Hematopoietic multipotent progenitor cell treated with erythropoietin and hydrocortisone succinate and interleukin-3 and kit ligand, for 4 days (in vitro differentiated cells): ENCODE measurements around the gene ARHGEF17.
A peak's percentile ranks its signal among the peaks of the same experiment; 100 is the strongest.

Source experiments
- DNase-seq: peaks from one replicate; pipeline ENCODE4 v3.0.0-alpha.2; 2015

Gene ARHGEF17

GRCh38 chr11:73396251-73396930, 88.3 kb downstream of the ARHGEF17 start:
- no peak for DNase-seq

- DNase-seq = no peak
These were observed 88.9 kb downstream of the ARHGEF17 start for GRCh38 chr11:73396985-73397384.

GRCh38 chr11:73397468-73398131, 89.5 kb downstream of the ARHGEF17 start:
- DNase-seq = no peak

DNA sequence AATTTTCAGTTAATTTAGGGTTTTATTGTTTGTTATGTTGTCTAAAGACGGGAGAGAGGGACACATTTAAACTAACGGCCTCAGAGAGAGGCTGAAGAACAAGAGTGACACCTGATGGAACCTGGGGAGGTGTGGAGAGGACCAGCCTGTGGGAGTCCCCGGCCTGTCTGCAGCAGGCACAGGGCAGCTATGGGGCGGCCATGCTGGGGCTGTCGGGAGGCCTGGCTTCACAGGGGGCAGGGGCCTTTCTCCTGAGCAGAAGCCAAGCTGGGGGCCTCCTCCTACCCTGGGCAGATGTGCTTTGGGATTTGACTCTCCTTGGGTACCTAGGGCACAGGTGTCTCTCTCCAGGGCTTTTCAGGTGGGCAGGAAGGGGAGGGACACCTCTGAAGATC, 90.1 kb downstream of the ARHGEF17 start:
- DNase-seq = no peak

DNA sequence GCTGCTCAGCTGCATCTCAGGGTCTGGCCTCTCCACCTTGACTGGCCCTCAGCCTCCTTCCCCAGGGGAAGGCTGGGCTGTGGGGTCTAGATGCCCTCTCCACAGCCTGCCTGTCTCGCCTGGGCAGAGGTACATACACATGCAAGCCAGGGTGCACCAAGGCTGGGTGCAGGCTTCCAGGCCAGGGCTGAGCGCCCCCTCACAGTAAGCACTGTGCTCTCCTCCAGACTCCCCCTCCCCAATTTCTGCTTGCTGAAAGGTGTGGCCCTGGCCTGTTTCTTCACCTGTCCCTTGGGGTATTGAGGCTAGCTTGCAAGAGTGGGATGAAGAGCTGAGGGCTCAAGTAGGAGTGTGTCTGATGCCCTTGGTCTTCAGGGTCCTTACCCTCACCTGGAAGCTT, 90.6 kb downstream of the ARHGEF17 start:
- DNase-seq = no peak

- no peak for DNase-seq
These were observed 91.1 kb downstream of the ARHGEF17 start for GRCh38 chr11:73399159-73399590.

- DNase-seq = peak; percentile 67
These were observed 91.6 kb downstream of the ARHGEF17 start for GRCh38 chr11:73399636-73400035.

- DNase-seq = no peak
These were observed 92.2 kb downstream of the ARHGEF17 start for GRCh38 chr11:73400293-73400692.

- DNase-seq = no peak
These were observed 93.3 kb downstream of the ARHGEF17 start for GRCh38 chr11:73401217-73401923.

DNA sequence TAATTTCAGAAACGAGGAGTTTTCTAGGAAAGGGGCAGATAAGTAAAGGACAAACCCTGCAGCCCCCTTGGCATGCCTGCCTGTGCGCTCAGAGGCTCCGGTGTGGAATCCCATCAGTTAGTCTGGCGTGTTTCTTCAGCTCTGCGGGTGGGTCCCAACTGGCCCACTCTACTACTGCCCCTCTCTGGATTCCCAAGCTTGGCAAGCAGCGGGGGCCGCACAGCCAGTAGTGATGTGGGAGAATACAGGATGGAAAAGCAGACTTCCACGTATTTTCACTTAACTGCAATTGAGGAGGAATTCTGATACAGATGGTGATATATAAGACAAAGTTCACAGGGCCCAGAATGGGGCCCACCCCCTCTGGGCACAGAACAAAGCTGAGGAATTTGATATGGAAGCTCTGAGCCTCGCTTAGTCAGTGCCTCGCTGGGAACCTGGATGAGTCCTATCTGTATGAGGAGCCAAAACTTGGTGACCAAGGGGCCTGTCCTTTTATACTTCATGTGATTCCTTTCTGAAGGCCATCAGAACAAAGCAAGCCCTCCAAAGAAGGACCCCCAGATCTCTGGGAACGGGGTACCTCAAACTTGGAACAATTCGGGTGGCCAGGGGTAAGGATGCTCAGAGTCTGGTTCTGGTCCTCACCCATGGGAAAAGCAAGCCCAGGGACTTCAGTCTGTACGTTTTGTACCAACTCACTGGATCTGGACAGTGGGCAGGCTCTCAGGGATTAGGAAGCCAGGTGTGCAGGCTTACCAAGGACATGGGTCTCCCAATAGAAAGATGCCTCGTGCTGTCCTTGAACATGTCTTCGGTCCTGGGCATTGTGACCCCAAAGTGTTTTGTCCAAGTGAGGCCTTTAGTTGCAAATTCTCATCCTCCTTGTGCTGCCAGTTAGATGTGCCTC, 94.1 kb downstream of the ARHGEF17 start:
- no peak for DNase-seq

DNA sequence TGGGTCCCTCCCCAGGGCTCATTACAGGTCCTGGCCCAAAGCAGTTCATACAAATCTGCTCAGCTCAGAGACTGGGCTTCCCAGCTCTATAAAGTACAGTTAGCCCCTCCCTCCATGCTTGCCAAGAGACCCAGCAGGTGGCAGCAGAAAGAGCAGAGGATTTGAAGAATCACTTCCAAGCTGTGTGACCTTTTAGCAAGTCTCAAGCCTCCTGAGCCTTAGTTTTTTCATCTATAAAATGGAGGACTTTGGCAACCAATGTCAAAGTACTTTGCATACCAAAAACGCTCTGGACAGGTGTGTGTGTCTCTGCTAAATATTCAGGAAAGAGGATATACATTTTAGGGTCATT, 94.7 kb downstream of the ARHGEF17 start:
- peak; percentile 73 for DNase-seq

- DNase-seq = no peak
These were observed 95.5 kb downstream of the ARHGEF17 start for GRCh38 chr11:73403541-73403940.

DNA sequence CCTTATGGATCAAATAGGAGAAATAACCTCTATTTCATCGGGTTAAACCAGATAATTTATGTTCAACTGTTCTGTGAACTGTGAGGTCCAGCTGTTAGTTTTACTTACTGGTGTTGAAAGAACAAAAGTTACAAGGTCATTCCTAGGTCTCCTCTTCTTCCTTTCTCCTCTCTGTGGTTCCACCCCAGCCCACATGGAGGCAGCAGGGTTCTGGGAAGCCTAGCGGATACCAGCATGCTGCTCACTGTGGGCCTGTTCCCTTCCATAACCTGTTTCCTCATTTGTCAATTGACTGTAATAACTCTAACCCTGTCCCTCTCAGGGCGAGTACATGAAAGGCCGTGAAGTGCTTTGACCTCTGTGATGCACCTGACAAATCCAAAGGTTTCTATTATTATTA, 96.0 kb downstream of the ARHGEF17 start:
- DNase-seq = peak; percentile 80

GRCh38 chr11:73404506-73405145, 96.5 kb downstream of the ARHGEF17 start:
- no peak for DNase-seq

GRCh38 chr11:73405146-73405510, 97.1 kb downstream of the ARHGEF17 start:
- DNase-seq = no peak

DNA sequence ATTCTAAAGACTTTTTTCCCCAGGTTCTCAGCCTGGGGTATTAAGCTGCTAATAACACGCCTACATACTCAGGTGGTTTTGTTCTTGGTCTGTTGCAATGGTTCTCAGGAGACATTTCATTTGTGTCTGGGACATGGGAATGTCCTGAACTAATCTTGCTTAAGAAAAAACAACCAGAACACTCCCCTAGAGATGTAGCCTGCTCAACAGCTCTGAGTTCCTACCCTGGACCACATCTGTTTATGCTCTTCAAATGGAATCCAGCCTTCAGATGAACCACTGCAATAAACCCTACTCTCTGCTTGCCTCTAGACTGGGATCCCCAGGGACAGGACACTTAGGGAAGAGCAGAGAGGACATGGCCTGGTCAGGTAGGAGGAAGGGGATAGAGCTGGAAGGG, 98.1 kb downstream of the ARHGEF17 start:
- no peak for DNase-seq

DNA sequence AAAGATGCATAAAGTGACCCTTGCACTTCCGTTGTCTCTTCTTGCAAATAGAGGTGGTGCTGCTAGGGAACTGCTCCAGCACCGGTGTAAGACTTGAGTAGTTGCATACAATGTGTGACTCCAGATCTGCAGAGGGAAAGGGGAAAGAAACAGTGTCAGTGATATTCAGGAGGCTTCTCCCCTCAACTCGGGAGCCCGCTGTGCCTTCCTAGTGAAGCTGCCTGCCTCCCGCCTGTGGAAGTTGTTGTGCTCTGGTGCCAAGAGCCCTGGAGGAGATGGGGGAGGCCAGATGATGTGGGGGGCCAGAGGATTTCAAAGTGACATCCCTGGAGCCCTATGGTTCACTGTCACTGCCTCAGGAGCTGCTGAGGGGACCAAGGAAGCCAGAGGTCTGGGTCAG, 98.5 kb downstream of the ARHGEF17 start:
- no peak for DNase-seq

DNA sequence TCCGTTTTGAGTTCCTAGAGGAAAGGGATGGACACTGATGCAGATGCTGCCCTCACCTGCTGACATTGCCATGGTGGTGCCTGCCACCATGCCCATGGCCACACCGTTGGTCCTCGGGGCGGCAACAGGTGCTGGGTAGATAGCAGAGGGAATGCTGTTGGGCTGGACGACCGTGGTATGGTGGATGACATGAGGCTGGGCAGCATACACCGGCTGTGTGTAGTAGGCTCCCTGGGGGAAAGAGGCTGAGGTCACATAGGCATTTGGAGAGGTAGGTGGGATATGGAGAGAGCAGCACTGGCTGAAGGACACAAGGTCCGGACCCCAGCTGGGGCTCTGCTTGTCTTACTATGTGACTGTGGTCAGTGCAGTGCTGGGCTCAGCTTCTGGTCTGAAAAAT, 101.4 kb downstream of the ARHGEF17 start:
- no peak for DNase-seq

- no peak for DNase-seq
These were observed 102.6 kb downstream of the ARHGEF17 start for GRCh38 chr11:73410627-73411026.

GRCh38 chr11:73411031-73411430, 103.0 kb downstream of the ARHGEF17 start:
- no peak for DNase-seq

- no peak for DNase-seq
These were observed 104.2 kb downstream of the ARHGEF17 start for GRCh38 chr11:73412308-73412707.

DNA sequence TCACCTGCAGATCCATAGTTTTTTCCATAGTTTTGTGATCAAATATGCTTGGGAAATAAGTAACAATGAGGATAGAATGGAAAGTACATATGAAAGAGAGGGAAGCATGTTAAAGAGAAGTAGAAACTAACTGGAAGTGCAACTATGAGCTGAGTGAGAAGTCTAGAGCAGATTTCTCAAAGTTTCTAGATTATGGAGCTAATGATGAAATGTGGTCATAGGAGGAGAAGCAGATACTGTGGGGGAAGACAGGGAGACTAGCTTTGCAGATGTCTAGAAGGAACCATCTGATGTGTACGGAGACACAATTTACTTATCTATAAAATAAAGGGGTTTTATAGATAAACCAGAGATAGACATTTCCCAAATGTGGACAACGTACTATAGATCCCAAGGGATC, 105.2 kb downstream of the ARHGEF17 start:
- no peak for DNase-seq
